Heart left ventricle (tissue), 16 donors: ENCODE measurements around the gene SF3B3. TPM values are rescaled to one million over a fixed set of nuclear protein-coding genes. Genes with fewer than 3 reads are reported as not detected.
A peak's percentile ranks its signal among the peaks of the same experiment; 100 is the strongest.
"Not testable (repeated sequence)": the region's sequence is repeated elsewhere in the genome, so short reads cannot be mapped to it uniquely, and the experiment has no call there.

Experiments
- ATAC-seq, 4 donors: fragments of 200-7000 bp; cut with Tn5 transposase; one replicate each; pipeline ENCODE4 v1.9.1; 2020 to 2022; ENCODE audit warnings: moderate library complexity in 4 of 4, mild to moderate bottlenecking in 3 of 4, moderate number of reproducible peaks in 1 of 4
- DNase-seq, 5 donors: peaks; one replicate each; pipeline ENCODE4 v3.0.0-alpha.2; 2020
- H3K27ac ChIP-seq, 12 donors: fragments of 200-600 bp; sonication (generic) in 4 of 12; one replicate each; pipeline versions ENCODE4 v1.5.0 to v1.8.0; 2016 to 2022; ENCODE audit warnings: mild to moderate bottlenecking in 2 of 12
- H3K27me3 ChIP-seq, 9 donors: fragments of 200-600 bp; sonication (generic) in 2 of 9; one replicate each; pipeline versions ENCODE4 v1.5.1 to v1.8.0; 2016 to 2022; ENCODE audit warnings: mild to moderate bottlenecking in 3 of 9
- H3K36me3 ChIP-seq, 9 donors: fragments of 200-600 bp; sonication (generic) in 2 of 9; one replicate each; pipeline versions ENCODE4 v1.5.0 to v1.8.0; 2018 to 2022; ENCODE audit warnings: mild to moderate bottlenecking in 2 of 9
- H3K4me1 ChIP-seq, 12 donors: fragments of 200-600 bp; sonication (generic) in 4 of 12; one replicate each; pipeline versions ENCODE4 v1.5.0 to v1.8.0; 2016 to 2022; ENCODE audit warnings: mild to moderate bottlenecking in 3 of 12
- H3K4me3 ChIP-seq, 12 donors: fragments of 200-600 bp; sonication (generic) in 4 of 12; one replicate each; pipeline versions ENCODE4 v1.5.0 to v1.8.0; 2017 to 2022; ENCODE audit warnings: mild to moderate bottlenecking in 9 of 12, moderate library complexity in 4 of 12
- H3K9me3 ChIP-seq, 12 donors: fragments of 200-600 bp; sonication (generic) in 4 of 12; one replicate each; pipeline versions ENCODE4 v1.5.0 to v1.8.0; 2016 to 2022; ENCODE audit warnings: mild to moderate bottlenecking in 1 of 12
- POLR2A ChIP-seq, 2 donors: fragments of 450-650 bp; IDR thresholded peaks; one replicate each; pipeline ENCODE4 v1.6.1; 2017; ENCODE audit warnings: antibody characterized with exemption in 2 of 2, mild to moderate bottlenecking in 2 of 2, moderate library complexity in 2 of 2
- WGBS, 4 donors: extraction: QIAGEN DNeasy Blood & Tissue Kit in 2 of 4; methylation state at CpG; one replicate each; pipeline versions ENCODE4 v1.1.5 to v1.1.7; 2013 to 2018; 5-methylcytosine and 5-hydroxymethylcytosine counted together
- intact Hi-C, 10 donors: fragments of 100-400 bp; cut with DNase I; formaldehyde crosslinking; loops; one replicate each; pipeline versions ENCODE4 v1.11.1 to v1.14.2; 2022
- polyA plus RNA-seq, 2 donors: library from polyadenylated mRNA; stranded (reverse); fragments of 200-250 nt; gene quantifications; one replicate each; pipeline ENCODE4 v1.2.3, GENCODE V29; 2013
- total RNA-seq, 9 donors: library from RNA; depleted of rRNA in 2 of 9; stranded (reverse); fragments of >200 nt in 2 of 9; fragmentation: NEBNext Ultra II Directional in 3 of 9; extraction: Animal tissue kit (Norgen Biotek cat#: 25700) in 3 of 9; gene quantifications; one replicate each; pipeline versions ENCODE4 v1.1.0 to v1.2.4, GENCODE V29; 2016 to 2023
- TF ChIP-seq, protein P1 (sequence below), 12 donors: fragments of 200-600 bp; sonication (generic) in 4 of 12; IDR thresholded peaks; one replicate each; pipeline versions ENCODE4 v1.5.0 to v1.8.0; 2018 to 2022; ENCODE audit warnings: antibody characterized with exemption in 12 of 12, mild to moderate bottlenecking in 5 of 12
- donor health status: ischemic (EF 13 %, LVEDD 7.1; RV severe dilation, severe dysfunction).
- donor health status: healthy with polysubstance abuse.
- donor health status: DM: no; HTN: yes; CAD: no.
- donor health status: DM: no; HTN: no; CAD: no.
- donor health status: ischemic (EF 25% LVEDD 6.9; RV normal size, moderate dysfunction).
- donor health status: ischemic (EF 25% LVEDD 5.7; RV mildly dilated, moderate dysfunction).
- donor health status: healthy.
- donor health status: DM: yes; HTN: yes; CAD: no.
- donor health status: ischemic (EF 35%, LVEDD 5.7; RV mildly dilated, moderate dysfunction).
- donor health status: nonischemic (EF 11% LVEDD 7.7; RV severe dilation, severe dysfunction).
- donor health status: DM: yes; HTN: yes; CAD: no.
- donor health status: PGD.
- donor health status: ischemic (EF 29% LVEDD 5.4; RV normal size, mild dysfunction).
- donor health status: nonischemic (EF 23%, LVEDD 6.1; RV moderate dilation, normal function).

SF3B3 gene
- total and polyA plus RNA-seq, 11 donors: 50.3 to 198 (median 131) TPM

DNA sequence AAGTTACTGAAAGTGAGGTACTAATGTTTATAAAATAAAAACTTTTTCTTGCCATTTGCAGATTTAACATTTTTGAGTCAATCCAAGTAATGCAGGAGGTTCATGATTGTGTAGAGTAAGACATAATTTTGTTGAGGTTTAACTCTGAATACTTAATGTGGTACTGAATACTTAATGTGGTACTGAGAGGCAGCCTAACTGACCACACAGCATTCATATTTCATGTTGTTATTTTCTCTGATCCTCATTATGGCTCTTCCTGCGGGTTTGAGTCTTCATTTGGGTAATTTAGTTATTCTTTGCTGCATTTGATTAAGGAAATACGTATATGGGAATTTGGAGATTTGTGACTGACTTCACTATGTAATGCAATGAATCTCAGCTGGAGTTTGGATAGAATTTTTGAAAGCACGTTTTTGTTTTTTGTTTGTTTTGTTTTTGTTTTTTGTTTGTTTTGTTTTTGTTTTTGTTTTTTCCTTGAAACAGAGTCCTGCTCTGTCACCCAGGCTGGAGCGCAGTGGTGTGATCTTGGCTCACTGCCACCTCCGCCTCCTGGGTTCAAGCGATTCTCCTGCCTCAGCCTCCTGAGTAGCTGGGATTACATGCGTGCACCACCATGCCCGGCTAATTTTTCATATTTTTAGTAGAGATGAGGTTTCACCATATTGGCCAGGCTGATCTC, 3.8 kb downstream of the SF3B3 start:
- H3K4me3 ChIP-seq: peak overlapping the region in 1 of 12 donors; percentile 2
- 72 to 80% (median 74%) methylated on average over 8 of the region's 8 CpGs for WGBS, 4 donors
- TF ChIP-seq POLR2A (IDR thresholded peaks at IDR 0.05): no peak
- TF ChIP-seq, protein P1, sequence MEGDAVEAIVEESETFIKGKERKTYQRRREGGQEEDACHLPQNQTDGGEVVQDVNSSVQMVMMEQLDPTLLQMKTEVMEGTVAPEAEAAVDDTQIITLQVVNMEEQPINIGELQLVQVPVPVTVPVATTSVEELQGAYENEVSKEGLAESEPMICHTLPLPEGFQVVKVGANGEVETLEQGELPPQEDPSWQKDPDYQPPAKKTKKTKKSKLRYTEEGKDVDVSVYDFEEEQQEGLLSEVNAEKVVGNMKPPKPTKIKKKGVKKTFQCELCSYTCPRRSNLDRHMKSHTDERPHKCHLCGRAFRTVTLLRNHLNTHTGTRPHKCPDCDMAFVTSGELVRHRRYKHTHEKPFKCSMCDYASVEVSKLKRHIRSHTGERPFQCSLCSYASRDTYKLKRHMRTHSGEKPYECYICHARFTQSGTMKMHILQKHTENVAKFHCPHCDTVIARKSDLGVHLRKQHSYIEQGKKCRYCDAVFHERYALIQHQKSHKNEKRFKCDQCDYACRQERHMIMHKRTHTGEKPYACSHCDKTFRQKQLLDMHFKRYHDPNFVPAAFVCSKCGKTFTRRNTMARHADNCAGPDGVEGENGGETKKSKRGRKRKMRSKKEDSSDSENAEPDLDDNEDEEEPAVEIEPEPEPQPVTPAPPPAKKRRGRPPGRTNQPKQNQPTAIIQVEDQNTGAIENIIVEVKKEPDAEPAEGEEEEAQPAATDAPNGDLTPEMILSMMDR (IDR thresholded peaks at IDR 0.05): no peak
- no peaks in the 10 kb centered on the region for H3K9me3 ChIP-seq
- H3K4me1 ChIP-seq: peaks cover 4 to 57% (median 39%) of the 10 kb centered on the region in 12 donors
- intact Hi-C loops: loop anchor here in 7 of 10 donors (5.0 to 10.0 kb wide), 4 partner anchors 45 to 247 kb away; no protein-coding TSS in a partner anchor
- H3K27ac ChIP-seq: no peak overlapping the region
- ATAC-seq (no peak), DNase-seq (no peak)
- H3K27me3 ChIP-seq: no peaks in the 10 kb centered on the region
- peaks cover 0 to 69% (median 64%) of the 10 kb centered on the region in 9 donors for H3K36me3 ChIP-seq

DNA sequence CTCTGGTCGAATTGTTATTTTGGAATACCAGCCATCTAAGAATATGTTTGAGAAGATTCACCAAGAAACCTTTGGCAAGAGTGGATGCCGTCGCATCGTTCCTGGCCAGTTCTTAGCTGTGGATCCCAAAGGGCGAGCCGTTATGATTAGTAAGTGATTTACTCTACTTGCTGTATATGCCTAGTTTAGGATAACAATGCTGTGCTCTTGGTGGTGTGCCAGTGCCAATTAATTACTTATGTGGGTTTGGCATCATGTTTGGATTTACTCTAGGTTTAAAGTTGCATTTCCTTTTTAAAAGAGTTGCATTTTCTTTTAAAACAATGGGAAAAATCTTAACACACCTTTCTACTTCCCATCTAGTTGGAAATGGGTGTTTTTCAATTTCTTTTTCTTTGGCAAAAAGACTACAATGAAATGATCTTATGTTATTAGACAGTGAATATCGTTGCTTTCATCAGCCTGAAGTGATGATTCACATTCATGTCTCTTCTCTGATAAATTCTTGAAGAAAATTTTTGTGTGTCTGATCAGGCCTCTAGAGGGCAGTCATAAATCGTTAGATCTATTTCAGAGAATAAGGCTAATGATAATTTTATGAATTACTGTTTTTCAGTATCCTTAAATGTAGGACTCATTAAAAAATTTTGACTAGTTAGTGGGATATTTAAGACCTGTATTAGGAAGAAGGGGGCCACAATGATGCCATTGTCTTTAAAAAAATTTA, 5.6 kb downstream of the SF3B3 start:
- DNase-seq: no peak
- Histone ChIP-seq H3K27ac (no peak overlapping the region), H3K36me3 (peaks cover 0 to 87% (median 81%) of the 10 kb centered on the region in 9 donors), H3K4me1 (peaks cover 3 to 52% (median 35%) of the 10 kb centered on the region in 12 donors), H3K27me3 (no peaks in the 10 kb centered on the region), H3K9me3 (no peaks in the 10 kb centered on the region), H3K4me3 (no peak overlapping the region)
- ATAC-seq: no peak
- TF ChIP-seq, protein P1 (IDR thresholded peaks at IDR 0.05): peak; percentile 35 to 71 (median 53)
- no peak for TF ChIP-seq POLR2A (IDR thresholded peaks at IDR 0.05)
- 56 to 70% (median 60%) methylated on average over 8 of the region's 8 CpGs for WGBS, 4 donors
- intact Hi-C loops: loop anchor here in 8 of 10 donors (1.0 to 10.0 kb wide), 7 partner anchors 43 to 246 kb away; no protein-coding TSS in a partner anchor

DNA sequence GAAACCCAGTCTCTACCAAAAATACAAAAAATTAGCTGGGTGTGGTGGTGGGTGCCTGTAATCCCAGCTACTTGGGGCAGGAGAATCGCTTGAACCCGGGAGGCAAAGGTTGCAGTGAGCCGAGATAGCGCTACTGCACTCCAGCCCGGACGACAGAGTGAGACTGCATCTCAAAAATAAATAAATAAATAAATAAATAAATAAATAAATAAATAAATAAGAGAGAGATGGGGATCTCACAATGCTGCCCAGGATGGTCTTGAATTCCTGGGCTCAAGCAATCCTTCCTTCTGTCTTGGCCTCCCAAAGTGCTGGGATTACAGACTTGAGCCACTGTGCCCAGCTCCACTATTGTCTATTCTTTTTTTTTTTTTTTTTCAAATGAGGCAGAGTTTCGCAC, 6.3 kb downstream of the SF3B3 start:
- not testable (repeated sequence) for H3K27ac ChIP-seq, DNase-seq, H3K27me3 ChIP-seq, H3K9me3 ChIP-seq, H3K4me3 ChIP-seq, ATAC-seq
- WGBS, 4 donors: 86 to 95% (median 93%) methylated on average over 6 to 7 of the region's 7 CpGs
- intact Hi-C loops: loop anchor here (1.0 to 10.0 kb wide), 10 partner anchors 42 to 245 kb away; no protein-coding TSS in a partner anchor
- peaks cover 3 to 49% (median 30%) of the 10 kb centered on the region in 12 donors for H3K4me1 ChIP-seq
- H3K36me3 ChIP-seq: peaks cover 0 to 94% (median 89%) of the 10 kb centered on the region in 9 donors

DNA sequence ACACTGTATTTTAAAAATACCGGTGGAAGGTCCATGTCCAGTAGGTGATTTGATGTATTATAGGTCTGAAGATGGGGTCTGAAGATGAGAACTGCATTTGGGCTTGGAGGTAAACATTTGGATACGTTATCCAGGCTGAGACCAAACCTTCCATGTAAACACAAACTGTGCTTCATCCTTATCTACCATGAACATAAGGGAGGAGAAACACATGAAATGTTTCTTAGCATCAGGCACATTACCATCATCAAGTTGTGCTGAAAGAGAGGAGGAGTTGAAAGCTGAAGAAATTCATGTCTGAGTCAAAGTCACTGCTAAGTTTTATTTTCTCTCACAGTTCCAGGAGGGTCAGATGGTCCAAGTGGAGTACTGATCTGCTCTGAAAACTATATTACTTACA, 11.4 kb downstream of the SF3B3 start:
- 79 to 87% (median 82%) methylated on average over 2 of the region's 2 CpGs for WGBS, 4 donors
- intact Hi-C loops: loop anchor here in 6 of 10 donors (5.0 to 10.0 kb wide), 6 partner anchors 37 to 240 kb away; no protein-coding TSS in a partner anchor
- no peak for TF ChIP-seq POLR2A (IDR thresholded peaks at IDR 0.05)
- TF ChIP-seq, protein P1 (IDR thresholded peaks at IDR 0.05): no peak
- Histone ChIP-seq H3K9me3 (no peaks in the 10 kb centered on the region), H3K4me3 (no peak overlapping the region), H3K36me3 (peaks cover 5 to 100% (median 99%) of the 10 kb centered on the region in 9 donors), H3K4me1 (peaks cover 0 to 10% (median 0%) of the 10 kb centered on the region in 12 donors), H3K27me3 (no peaks in the 10 kb centered on the region), H3K27ac (no peak overlapping the region)
- DNase-seq (no peak), ATAC-seq (no peak)
